NCI-H774 (cell line): ENCODE data around the gene ARID4B.
"Not testable (repeated sequence)": the region's sequence is repeated elsewhere in the genome, so short reads cannot be mapped to it uniquely, and the experiment has no call there.

ENCODE experiments used
- DNase-seq: peaks from one replicate; lab custom pipeline; 2025; lab: John Stamatoyannopoulos, UW

Gene ARID4B

GRCh38 chr1:235270625-235271024, 57.4 kb downstream of the ARID4B start:
- DNase-seq, result no peak

DNA sequence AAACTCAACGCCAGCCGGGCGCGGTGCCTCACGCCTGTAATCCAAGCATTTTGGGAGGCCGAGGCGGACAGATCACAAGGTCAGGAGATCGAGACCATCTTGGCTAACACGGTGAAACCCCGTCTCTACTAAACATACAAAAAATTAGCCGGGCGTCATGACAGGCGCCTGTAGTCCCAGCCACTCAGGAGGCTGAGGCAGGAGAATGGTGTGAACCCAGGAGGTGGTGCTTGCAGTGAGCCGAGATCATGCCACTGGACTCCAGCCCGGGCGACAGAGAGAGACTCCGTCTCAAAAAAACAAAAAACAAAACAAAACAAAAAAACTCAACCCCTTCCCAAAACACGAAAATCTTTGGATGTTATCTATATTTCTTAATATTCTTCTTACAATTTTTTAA, 58.0 kb downstream of the ARID4B start:
- DNase-seq, result not testable (repeated sequence)

DNA sequence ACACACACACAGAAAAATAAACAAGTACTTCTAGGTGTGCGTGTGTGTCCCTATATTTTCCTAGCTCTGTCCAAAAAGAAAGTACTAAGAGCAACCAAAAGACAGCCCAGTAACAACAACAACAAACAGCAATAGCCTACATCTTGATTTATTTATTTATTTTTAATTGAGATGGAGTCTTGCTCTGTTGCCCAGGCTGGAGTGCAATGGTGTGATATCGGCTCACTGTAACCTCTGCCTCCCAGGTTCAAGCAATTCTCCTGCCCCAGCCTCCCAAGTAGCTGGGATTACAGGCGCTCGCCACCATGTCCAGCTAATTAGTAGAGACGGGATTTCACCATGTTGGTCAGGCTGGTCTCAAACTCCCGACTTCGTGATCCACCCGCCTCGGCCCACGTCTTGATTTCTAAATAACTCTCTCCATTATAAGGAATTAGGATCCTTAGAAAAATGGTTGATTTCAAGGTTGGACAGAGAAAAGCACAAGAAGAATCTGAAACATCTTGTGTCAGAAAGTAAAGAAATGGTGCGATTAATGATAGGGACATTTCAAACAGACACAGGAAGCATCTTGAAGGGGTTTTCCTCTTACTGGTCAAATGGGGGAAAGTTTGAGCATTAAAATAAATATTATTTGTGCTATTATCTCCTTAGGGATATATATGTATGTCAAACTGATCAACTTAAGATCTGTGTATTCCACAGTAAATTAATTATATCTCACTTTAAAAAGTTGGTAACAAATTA, 59.4 kb downstream of the ARID4B start:
- no peak for DNase-seq

DNA sequence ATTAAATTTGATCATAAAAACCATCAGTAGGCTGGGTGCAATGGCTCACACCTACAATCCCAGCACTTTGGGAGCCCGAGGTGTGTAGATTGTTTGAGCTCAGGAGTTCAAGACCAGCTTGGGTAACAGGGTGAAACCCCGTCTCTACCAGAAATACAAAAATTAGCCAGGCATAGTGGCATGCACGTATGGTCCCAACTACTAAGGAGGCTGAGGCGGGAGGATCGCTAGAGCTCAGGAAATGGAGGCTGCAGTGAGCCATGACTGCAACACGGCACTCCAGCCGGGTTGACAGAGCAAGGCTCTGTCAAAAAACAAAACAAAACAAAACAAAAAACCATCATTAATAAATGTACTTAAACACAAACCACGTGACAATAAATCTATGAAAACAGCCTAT, 61.0 kb downstream of the ARID4B start:
- DNase-seq, result no peak

DNA sequence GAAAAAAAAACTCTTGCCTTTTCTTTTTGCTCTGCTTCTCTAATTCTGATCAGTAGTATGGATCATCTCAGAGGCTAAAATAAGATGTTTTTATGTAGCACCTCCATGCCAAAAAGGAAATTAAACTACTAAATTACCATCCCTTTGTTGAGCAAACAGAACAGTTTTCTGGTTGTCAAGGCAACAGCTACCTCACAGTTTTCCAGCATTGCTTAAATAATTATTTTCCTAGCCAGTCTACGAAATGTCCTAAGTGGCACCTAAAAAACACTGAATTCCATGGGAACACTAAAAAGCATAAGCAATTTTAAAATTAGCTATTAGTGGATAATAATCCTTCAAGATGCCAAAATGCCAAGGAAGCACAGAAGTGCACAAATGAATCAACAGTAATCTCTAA, 61.7 kb downstream of the ARID4B start:
- DNase-seq, result no peak

GRCh38 chr1:235265900-235266299, 62.1 kb downstream of the ARID4B start:
- DNase-seq, result no peak

- no peak for DNase-seq
Observed at GRCh38 chr1:235264327-235264726, 63.7 kb downstream of the ARID4B start.

- DNase-seq, result no peak
Observed at GRCh38 chr1:235262539-235262938, 65.4 kb downstream of the ARID4B start.

DNA sequence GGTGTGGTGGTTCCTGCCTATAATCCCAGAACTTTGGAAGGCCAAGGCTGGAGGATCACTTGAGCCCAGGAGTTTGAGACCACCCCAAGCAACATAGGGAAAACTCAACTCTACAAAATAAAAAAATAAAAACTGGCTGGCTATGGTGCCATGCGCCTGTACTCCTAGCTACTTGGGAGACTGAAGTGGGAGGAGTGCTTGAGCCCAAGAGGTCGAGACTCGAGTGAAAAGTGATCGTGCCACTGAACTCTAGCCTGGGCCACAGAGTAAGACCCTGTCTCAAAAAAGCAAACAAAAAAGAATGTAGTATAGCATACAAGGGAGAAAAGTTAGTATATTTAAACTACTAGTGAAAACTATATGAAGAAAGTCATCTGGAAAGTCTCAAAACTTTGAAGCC, 66.7 kb downstream of the ARID4B start:
- DNase-seq, result no peak

DNA sequence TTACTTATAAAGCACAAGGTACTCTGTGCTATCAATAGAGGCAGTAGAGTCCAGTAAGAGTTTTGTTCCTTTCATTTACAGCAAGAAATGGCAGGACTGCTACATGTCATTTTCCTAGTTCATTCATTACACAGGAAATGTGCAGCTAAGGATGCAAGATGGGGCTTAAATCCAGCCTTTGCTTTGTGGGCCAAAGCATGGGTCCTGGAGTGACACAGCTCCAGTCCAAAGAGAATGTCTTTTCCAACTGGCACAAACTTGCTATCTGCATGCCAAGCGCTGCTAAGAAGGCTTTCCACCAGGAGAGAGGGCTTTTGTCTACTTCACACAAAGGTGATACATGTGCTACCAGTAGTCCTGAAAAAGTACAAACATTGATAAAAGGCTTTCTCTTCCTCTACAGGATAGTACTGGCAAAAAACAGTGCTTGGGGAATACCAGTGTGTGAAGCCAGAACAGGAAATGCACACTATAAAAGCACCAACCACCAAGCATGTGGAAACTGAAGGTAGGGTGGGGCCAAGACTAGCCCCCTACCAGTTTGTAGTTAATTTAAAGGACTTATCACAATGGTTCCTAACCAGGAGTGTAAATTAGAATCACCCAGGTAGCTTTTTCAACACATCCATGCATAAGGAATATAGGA, 68.7 kb downstream of the ARID4B start:
- no peak for DNase-seq

GRCh38 chr1:235258068-235258467, 69.9 kb downstream of the ARID4B start:
- not testable (repeated sequence) for DNase-seq

- no peak for DNase-seq
Observed at GRCh38 chr1:235254721-235255120, 73.3 kb downstream of the ARID4B start.

DNA sequence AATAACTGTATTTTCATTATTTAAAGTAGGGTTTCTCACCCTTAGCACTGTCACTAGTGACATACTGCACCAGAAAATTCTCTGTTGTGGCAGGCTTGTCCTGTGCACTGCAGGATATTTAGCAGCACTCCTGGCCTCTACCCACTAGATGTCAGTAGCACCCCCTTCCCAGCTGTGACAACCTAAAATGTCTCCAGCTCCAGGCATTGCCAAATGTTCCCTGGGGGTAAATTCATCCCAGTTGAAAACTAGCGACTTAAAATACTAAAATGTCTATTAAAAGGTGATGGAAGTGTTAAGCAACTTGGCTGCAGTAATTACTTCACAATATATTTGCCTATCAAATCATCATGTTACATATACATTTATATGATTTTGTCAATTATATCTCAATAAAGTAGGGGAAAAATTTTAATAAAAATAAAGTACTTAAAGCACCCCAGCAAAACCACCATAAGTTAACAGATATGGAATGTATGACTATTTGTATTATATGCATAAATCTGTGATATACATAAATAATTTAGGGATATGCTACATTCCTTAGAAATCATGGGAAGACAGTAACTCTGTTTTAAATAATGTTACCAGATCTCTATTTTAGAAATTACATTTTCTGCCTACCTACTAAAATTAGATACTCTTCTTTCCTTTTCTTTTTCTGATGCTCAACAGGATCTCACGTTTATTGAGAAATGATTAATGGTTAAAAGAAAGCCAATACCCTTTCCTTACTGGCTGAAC, 74.6 kb downstream of the ARID4B start:
- peak; percentile 30 for DNase-seq

DNA sequence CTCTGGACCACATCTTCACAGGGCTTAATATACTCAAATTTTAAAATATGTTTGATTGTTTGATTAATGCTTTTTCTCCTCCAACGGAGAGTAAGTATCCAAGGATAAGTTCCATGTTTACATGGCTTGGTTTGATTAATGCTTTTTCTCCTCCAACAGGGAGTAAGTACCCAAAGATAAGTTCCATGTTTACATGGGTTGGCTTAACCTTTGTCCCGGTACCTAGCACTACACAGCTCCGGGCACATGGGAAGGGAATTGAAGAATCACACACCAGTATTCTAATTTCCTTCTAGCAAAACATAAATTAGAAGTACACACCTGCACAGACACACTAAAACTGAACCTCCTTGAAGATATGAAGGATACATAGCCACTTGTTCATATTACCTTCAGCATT, 77.5 kb downstream of the ARID4B start:
- no peak for DNase-seq

- no peak for DNase-seq
Observed at GRCh38 chr1:235246022-235246948, 81.7 kb downstream of the ARID4B start.

GRCh38 chr1:235244974-235245592, 82.9 kb downstream of the ARID4B start:
- DNase-seq, result no peak

GRCh38 chr1:235240960-235241359, 87.0 kb downstream of the ARID4B start:
- DNase-seq, result no peak

GRCh38 chr1:235239851-235240250, 88.1 kb downstream of the ARID4B start:
- no peak for DNase-seq

GRCh38 chr1:235238558-235238957, 89.4 kb downstream of the ARID4B start:
- no peak for DNase-seq

DNA sequence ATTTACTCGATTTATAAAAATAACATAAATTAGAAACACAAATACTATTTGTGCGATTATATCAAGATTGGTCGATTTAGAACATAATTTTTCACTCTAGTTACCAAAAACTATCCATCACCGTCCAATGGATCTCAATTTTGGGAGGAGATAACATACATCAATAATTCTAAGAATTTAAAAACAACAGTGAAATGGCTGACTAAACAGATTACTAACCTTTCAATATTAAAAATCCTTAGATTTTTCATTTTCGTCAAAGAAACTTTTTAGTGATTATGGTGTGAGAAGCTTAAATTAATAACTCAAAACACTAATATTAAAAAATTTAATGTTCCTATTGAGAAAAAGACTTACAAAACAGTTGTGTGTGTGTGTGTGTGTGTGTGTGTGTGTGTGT, 91.9 kb downstream of the ARID4B start:
- DNase-seq, result no peak

DNA sequence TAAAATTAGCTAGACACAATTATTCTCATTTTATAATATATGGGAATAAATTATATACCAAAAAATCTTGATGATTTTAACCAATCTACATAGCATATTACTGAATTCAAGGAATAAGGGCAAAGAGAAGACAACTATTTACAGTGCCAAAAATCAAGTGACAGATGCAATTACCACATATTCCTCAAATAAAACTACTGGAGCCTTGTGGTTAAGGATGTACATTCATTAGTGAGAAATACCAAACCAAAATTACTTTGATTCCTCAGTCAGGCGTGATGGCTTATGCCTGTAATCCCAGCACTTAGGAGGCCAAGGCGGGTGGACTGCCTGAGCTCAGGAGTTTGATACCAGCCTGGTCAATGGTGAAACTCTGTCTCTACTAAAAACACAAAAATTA, 98.1 kb downstream of the ARID4B start:
- no peak for DNase-seq

- no peak for DNase-seq
Observed at GRCh38 chr1:235227414-235227813, 100.6 kb downstream of the ARID4B start.
